HG02981 (cell line): ENCODE measurements around the gene FAM120AOS.

Source experiments
- ATAC-seq: cut with Tn5 transposase; IDR thresholded peaks from one replicate; pipeline ENCODE4 v1.9.1; 2021; ENCODE audit warnings: mild to moderate bottlenecking, moderate library complexity; ENCODE audit not compliant: unreplicated experiment

Gene FAM120AOS

GRCh38 chr9:93453047-93453914 lies at the start of gene FAM120AOS:
Gene FAM120AOS (minus strand): TSS chr9:93453581. CDS start chr9:93452709, 872 bp downstream.
- peak; percentile 67 for ATAC-seq

DNA sequence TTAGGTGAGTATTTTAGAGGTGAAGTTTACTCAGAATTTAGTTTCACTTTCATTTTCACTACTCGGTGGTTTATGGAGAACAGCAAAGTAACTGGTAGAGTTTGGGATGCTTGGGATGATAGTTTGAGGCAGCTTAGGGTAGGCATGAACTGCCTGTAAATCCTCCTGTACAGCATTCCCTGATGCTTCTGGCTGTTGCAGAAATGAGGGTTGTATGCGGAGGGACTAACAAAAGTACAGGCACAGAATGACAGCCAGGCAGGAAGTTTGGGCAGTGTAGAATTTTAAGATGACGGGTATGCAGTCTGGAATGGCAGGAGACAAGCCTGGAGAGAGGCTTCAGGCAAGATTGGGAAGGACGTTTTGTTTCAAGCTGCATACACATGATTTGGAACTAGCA lies 48.0 kb upstream of the FAM120AOS start:
- ATAC-seq: no peak

DNA sequence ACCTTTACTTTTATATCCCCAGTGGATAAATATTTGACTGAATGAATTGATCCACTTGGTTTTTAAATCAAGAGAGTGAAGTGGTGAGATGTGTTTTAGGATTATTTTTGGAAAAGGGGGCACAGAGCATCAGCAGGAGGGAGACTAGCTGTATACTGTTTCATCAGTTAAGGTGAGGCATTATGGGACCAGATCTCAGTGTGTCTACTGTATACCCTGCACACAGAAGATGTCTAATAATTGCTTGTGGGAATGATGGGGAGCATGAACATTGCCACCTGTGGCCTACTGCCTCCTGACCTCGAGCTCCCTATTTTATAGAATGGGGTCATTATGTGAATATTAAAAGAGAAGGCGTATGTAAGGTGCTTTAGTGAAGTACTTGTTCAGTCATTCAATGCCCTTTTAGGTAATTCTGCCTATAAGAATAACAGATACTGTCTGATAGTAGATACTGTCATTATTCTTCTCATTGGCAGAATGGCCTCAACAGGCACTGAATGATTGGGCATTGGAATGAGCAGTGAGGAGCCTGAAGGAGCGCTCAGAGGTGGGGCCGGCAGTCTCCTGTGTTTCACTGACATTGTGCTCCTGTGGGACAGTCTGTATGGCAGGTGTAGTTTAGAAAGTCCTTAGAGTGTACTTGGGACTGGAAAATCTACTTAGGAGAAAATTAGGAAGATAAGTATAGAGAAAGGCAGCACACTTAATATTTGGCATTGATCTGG lies 47.4 kb upstream of the FAM120AOS start:
- ATAC-seq: no peak

- no peak for ATAC-seq
These were observed 42.9 kb upstream of the FAM120AOS start for GRCh38 chr9:93496285-93496684.

- no peak for ATAC-seq
These were observed 40.6 kb upstream of the FAM120AOS start for GRCh38 chr9:93493949-93494348.

GRCh38 chr9:93492327-93492726 lies 38.9 kb upstream of the FAM120AOS start:
- no peak for ATAC-seq

DNA sequence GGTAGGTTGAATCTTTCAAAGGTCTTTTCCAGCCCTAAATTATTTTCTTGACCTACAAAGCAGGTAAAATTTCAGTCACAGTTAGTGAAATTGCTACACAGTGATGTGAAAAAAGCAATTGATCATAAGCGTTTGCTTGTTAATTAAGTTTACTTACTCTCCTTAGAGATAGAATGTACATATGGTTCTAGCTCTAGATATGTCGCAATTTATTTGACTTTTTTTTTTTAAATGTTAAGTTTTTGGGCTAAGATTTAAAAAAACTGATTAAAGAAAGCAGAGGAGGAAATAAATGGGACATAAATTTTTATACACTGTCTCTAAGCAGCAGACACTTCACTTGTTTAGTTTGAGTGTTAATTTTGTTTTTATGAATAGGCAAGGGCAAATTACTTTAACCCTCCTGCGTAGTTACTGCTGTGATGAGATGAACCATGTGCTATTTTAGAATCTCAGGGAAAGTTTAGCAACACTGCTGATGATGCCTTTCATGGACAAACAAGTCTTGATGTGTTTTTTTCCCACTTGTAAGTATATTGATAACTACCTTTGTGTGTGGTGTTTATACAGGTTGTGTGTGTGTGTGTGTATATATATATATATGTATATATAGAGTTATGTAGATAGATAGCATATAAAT lies 38.3 kb upstream of the FAM120AOS start:
- no peak for ATAC-seq

DNA sequence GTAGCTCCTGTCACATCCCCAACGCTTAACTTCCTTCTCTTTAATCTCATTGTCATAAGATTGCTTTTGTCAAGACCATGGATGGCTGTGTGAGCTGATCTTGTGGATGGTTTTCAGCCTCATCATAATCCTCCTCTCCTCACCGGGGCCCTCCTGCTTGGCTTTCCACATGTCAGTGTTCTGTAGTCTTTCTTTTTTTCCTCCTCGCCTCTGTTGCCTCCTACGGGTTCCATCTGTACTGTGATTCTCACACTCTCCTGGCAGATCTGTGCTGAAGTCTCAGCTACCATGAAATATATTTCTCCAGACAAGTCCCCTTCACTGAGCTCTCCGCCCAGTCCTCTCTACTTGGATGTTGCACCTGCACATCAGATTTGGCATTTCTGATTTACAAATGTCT lies 34.9 kb upstream of the FAM120AOS start:
- no peak for ATAC-seq

DNA sequence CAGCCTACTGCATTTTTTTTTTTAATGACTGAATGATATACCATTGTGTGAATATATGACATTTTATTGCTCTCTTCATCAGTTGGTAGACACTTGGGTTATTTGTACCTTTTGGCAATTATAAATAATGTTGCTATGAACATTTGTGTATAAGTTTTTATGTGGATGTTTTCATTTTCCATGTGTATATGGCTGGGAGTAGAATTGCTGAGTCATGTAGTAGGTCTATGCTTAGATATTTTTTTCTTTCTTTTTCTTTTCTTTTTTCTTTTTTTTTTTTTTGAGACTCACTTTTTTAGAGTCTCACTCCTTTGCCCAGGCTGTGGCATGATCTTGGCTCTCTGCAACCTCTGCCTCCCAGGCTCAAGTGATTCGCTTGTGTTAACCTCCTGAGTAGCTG lies 32.9 kb upstream of the FAM120AOS start:
- no peak for ATAC-seq

DNA sequence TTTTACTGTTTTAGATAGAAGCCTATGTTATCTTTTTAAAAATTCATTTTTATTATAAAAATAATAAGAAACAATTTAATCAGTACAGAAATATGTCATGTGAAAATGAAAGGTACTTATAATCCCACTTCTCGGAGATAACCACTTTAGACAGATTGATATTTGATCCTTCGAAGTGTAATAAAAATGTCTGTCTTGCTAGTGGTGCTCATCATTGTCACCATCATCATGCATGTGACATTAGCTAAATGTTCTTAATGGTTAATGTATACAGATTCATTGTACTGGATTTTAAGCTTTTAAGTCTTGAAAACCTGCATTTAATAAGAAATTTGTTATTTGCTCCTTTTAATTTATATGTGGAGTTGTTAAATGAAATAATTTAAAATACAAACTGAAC lies 30.1 kb upstream of the FAM120AOS start:
- no peak for ATAC-seq

DNA sequence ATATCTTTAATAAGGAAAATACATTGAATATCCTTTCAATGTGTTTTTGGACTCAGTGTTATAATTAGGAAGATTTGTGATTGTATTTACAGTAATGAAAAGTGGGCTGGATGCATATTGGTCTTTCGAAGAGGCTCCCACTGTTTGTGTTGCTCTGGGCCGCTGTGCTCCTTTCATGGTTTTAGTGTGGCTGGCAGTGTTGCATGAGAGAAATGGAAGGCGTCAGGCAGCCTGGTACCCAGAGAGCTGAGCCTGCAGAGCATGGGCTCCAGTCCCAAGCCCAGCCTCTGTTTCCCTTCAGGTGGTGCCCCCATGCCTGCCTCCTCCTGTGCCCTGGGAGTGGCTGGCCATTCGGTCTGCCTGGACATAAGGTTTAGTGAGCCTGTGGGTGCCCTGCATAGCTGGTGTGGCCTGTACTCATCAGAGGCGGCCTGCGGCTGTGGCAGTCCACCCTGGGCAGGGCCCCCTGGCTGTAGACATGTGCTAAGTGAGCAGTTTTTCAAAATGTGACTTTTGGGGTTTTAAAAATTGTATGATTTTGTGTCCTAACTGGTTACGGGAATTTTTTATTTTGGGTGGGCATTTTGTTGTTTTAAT lies 27.4 kb upstream of the FAM120AOS start:
- no peak for ATAC-seq

DNA sequence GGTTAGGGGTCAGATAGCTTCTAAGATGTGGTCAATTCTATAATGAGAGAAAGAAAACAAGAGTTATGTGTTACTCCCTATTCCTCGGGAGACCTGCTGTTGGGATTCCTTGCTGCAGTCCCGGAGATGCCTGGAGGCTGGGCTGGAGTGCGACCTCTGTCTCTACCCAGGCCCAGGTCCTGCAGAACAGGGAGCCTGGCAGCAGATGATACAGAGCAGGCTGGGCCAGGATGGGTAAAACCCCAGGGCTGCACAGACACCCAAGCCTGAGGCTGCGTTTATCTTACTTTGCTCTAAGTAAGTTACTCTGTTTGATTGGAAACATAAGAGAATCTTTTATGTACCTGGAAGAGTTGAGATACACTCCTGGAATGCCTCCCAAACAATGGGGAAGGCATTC lies 26.9 kb upstream of the FAM120AOS start:
- ATAC-seq: no peak

DNA sequence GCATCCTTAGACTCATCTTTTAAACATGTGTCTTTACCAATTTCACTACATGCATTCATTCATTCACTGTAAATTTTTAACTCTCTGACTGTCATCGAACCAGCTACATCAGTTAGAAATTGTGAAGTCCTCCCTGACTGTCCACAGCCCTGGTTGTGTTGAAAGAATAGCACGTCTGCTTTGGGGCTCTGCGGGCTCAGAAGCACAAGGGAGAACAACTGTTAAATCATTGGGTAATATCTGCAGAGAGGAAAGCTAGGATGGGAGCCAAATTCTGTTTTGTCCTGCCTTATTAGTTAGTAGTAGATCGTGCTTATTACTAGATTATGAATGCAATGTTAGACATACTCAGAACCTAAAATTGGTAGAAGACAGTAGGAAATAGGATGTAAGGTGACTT lies 26.3 kb upstream of the FAM120AOS start:
- no peak for ATAC-seq

GRCh38 chr9:93477397-93477796 lies 24.0 kb upstream of the FAM120AOS start:
- no peak for ATAC-seq

DNA sequence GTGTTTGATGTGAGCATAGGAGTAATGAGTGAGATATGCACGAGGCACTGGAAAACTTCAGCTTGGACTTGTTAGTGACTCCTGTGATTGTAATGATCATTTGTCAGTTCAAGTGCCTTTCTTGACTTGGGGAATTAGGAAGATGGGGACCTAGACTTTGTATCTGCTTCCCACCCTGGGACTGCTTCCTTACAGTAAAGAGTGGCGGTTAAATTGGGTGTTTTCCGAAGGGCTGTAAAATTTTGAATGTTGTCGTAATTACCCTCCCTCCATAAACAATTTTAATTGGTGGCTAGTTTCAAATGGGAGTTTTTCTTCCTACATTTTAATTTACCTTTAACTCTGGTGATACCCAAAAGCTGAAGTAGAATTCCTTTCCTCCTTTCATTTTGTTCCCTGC lies 23.5 kb upstream of the FAM120AOS start:
- no peak for ATAC-seq

DNA sequence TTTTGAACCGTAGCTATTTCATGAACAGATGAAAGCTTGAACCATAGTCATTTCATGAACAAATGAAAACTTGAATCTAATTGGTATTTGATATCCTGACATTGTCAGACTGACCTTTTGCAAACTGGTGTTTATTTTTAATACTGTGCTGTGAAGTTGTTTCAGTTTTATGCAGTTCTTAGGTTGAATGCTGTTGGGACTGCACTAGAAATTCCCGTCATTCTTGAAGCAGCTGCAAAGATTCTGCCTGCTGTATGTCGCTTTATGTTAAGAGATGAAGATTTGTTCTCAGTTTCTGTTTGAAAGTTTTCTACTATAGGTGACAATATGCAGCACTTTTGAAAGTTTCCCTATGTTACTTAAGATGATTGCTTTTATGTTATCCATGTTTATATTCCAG lies 22.5 kb upstream of the FAM120AOS start:
- ATAC-seq: no peak

GRCh38 chr9:93475108-93475507 lies 21.7 kb upstream of the FAM120AOS start:
- ATAC-seq: no peak

GRCh38 chr9:93473411-93473810 lies 20.0 kb upstream of the FAM120AOS start:
- no peak for ATAC-seq

GRCh38 chr9:93471124-93471523 lies 17.7 kb upstream of the FAM120AOS start:
- ATAC-seq: no peak

DNA sequence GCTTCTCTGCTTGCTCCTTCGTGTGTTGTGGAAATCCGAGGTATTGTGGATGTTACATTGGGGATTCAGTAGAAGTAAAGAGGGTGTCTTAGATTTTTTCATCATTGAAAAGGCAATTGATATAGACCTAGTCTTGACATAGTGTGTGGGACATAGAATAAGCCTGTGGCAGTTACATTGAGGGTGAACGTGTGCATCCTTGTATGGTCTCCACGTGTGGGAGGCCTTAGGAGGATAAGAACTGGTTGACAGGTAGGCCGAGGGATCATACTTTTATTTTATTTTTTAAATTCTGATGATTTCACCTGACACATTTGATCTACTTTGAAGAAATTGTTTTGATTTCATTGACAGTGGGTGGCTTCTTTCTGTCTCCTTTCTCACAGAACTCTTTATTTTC lies 17.0 kb upstream of the FAM120AOS start:
- ATAC-seq: no peak

DNA sequence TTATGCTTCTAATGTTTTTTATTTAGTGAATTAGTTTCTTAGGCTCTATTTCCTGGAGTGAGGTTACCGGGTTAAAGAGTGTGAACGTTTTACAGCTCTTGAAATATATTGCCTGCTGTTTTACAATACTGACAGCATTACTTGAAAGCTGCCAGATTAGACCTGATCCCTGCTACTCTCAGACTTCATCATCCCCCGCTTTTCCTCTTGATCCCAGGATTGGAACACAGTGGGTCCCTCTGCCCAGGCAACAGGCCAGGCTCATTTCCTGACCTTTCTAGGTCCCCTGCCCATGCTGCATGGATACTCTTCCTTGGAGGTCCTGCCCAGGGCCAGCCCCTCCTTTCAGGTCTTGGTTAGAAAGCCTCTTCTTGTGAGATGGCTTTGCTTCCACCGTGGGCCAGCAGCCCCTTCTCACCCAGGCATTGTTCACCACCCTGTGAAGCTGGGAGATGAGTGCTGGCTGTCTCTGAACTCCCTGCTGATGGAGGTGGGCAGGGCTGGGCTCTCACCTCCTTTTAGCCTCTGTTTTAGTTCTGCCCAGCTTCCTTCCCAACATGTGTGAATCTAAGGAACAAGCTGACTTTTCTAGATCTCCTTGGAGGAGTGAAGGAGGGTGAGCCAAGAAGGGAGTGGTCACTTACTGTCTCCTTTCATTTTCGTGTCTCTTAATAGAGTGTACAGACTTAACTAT lies 15.5 kb upstream of the FAM120AOS start:
- no peak for ATAC-seq
